Measurements from ENCODE around the gene GNAI3. TPM values are rescaled to one million over a fixed set of nuclear protein-coding genes. Genes with fewer than 3 reads are reported as not detected.

GNAI3 gene
- total RNA-seq, 1 experiment from 2014 or later = 9.9 TPM

DNA sequence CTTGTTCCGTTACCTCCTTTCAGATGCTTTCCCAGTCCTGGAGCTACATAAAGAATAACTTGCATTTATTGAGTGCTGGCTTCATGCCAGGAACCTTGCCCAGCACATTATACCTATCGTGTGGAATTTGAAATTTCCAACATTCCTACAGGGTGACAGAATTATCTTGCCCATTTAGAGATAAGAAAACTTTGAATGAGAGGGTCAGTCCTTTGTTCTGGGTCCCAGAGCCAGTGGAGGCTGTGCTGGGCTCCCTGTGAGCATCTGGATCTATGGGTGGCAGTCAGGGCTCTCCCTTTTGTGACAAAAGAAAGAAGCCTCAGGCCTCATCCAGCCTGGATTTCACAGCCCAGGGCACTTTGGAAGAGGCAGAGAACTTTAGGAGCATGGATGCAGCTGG is 110.7 kb downstream of the GNAI3 start:
- TF ChIP-seq, protein P1, sequence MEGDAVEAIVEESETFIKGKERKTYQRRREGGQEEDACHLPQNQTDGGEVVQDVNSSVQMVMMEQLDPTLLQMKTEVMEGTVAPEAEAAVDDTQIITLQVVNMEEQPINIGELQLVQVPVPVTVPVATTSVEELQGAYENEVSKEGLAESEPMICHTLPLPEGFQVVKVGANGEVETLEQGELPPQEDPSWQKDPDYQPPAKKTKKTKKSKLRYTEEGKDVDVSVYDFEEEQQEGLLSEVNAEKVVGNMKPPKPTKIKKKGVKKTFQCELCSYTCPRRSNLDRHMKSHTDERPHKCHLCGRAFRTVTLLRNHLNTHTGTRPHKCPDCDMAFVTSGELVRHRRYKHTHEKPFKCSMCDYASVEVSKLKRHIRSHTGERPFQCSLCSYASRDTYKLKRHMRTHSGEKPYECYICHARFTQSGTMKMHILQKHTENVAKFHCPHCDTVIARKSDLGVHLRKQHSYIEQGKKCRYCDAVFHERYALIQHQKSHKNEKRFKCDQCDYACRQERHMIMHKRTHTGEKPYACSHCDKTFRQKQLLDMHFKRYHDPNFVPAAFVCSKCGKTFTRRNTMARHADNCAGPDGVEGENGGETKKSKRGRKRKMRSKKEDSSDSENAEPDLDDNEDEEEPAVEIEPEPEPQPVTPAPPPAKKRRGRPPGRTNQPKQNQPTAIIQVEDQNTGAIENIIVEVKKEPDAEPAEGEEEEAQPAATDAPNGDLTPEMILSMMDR (conservative IDR thresholded peaks at IDR 0.05) = no peak
- no peak overlapping the region for H2BK120ac ChIP-seq (ENCODE audit: low read depth, low read length, poor library complexity, severe bottlenecking)
- Mint-ChIP-seq H3K9me3 (no peaks in the 10 kb centered on the region), H3K4me3 (no peak overlapping the region), H3K27ac (peak overlapping the region in 1 of 3 experiments; percentile 82; a peak in 1 of 7 replicates), H3K27me3 (ENCODE audit: low read depth) (peaks cover 13% of the 10 kb centered on the region), H3K36me3 (ENCODE audit: insufficient read depth in 1 of 3, low read depth in 3 of 3) (no peaks in the 10 kb centered on the region), H3K4me1 (peaks cover 5 to 14% of the 10 kb centered on the region in 2 experiments; a peak in 3 of 4 replicates)
- no peak overlapping the region for H3K23ac ChIP-seq (ENCODE audit: insufficient read length, low read depth, low read length)
- no peak overlapping the region for H3K27ac ChIP-seq (ENCODE audit: insufficient read length, low read depth, low read length)
- no CpG with 5 or more reads among the region's 2 CpGs for WGBS (ENCODE audit: extremely low coverage, insufficient read length, low lambda C conversion rate)
- no peak overlapping the region for H4K5ac ChIP-seq (ENCODE audit: insufficient read length, low read depth, low read length)
- H2BK12ac ChIP-seq (ENCODE audit: insufficient read length, low read depth, low read length) = no peak overlapping the region
- DNase-seq = no peak
- no peak overlapping the region for H3K56ac ChIP-seq (ENCODE audit: insufficient read length, low read depth, low read length)
- H3K9me3 ChIP-seq (ENCODE audit: control insufficient read depth, low read depth, low read length) = no peaks in the 10 kb centered on the region
- H4K20me1 ChIP-seq (ENCODE audit: control insufficient read depth, insufficient read depth, insufficient read length) = no peaks in the 10 kb centered on the region
- no peak overlapping the region for H3K9ac ChIP-seq (ENCODE audit: extremely low read depth, insufficient read length, low read length)
- H3T11ph ChIP-seq (ENCODE audit: low read length) = no peak overlapping the region
- H3K18ac ChIP-seq (ENCODE audit: insufficient read length, low read depth, low read length) = no peak overlapping the region
- H2AK5ac ChIP-seq (ENCODE audit: insufficient read length, low read length) = no peak overlapping the region
- no peaks in the 10 kb centered on the region for H3K4me1 ChIP-seq (ENCODE audit: insufficient read depth, low read length)
- H3K79me2 ChIP-seq (ENCODE audit: insufficient read depth, low read length) = no peaks in the 10 kb centered on the region
- no peak overlapping the region for H4K8ac ChIP-seq (replicated peaks; ENCODE audit: insufficient read length, low read depth, low read length)
- H2BK20ac ChIP-seq (ENCODE audit: low read depth, low read length, poor library complexity, severe bottlenecking) = no peak overlapping the region
- H3K14ac ChIP-seq (ENCODE audit: insufficient read depth, low read length) = no peak overlapping the region
- H2BK5ac ChIP-seq (ENCODE audit: insufficient read length, low read length) = no peak overlapping the region
- H3K27me3 ChIP-seq (ENCODE audit: insufficient read depth, low read length) = no peaks in the 10 kb centered on the region
- H4K91ac ChIP-seq (ENCODE audit: insufficient read length, low read depth, low read length) = no peak overlapping the region
- no peak overlapping the region for H2BK15ac ChIP-seq (ENCODE audit: low read depth, low read length)
- no peak overlapping the region for H3K4ac ChIP-seq (ENCODE audit: low read depth, low read length)
- peaks cover 4% of the 10 kb centered on the region for H3K23me2 ChIP-seq (ENCODE audit: insufficient read length, low read depth, low read length, poor library complexity, severe bottlenecking)
- H3K79me1 ChIP-seq (ENCODE audit: insufficient read depth, low read depth, low read length, poor library complexity, severe bottlenecking) = no peaks in the 10 kb centered on the region
- no peak overlapping the region for H2AFZ ChIP-seq (ENCODE audit: low read length)
- H3K4me2 ChIP-seq (ENCODE audit: insufficient read depth, insufficient read length, low read length) = no peak overlapping the region

Measured in H9 (cell line).